ENCODE results near the gene KLHL12. TPM values are rescaled to one million over a fixed set of nuclear protein-coding genes. Genes with fewer than 3 reads are reported as not detected.

The KLHL12 gene
- total and polyA plus RNA-seq, 2 donors (not counting 3 experiments of a cell fraction or from before 2014, with no cell fraction given), result 22.8 to 23.0 TPM

GRCh38 chr1:202843081-202843480 is 84.0 kb downstream of the KLHL12 start:
- no TSS peak for BruUV-seq (replicated peaks)
- dilution Hi-C loops (cut with MboI; ENCODE audit: extremely low pct_ligation_motif_present, low sequenced_read_pairs) (no loop called here), intact Hi-C loops (cut with micrococcal nuclease) (no loop called here)
- Histone ChIP-seq H3K27me3 (ENCODE audit: control insufficient read depth in 2 of 2, insufficient read depth in 2 of 2, low read length in 2 of 2) (peaks cover 0 to 6% of the 10 kb centered on the region in 2 experiments), H3K27ac (ENCODE audit: insufficient read depth, low read depth, low read length) (no peak overlapping the region), H3K4me2 (ENCODE audit: insufficient read depth, low read length) (no peak overlapping the region), H3K4me3 (replicated peaks in 1 of 3; ENCODE audit: insufficient read depth in 1 of 3, low read depth in 1 of 3, low read length in 3 of 3) (no peak overlapping the region), H3K9me3 (replicated peaks; ENCODE audit: control insufficient read depth, insufficient read depth, low read length) (no peaks in the 10 kb centered on the region), H3K79me2 (ENCODE audit: control insufficient read depth, insufficient read depth, low read length) (no peaks in the 10 kb centered on the region), H3K4me1 (ENCODE audit: control insufficient read depth, extremely low read depth, insufficient read depth, low read length) (no peaks in the 10 kb centered on the region), H3K9ac (replicated peaks; ENCODE audit: extremely low read depth, insufficient read depth, low read length) (no peak overlapping the region), H2AFZ (ENCODE audit: low read depth, low read length) (no peak overlapping the region), H3K36me3 (ENCODE audit: control insufficient read depth in 2 of 2, extremely low read depth in 1 of 2, insufficient read depth in 2 of 2, low read length in 2 of 2) (no peaks in the 10 kb centered on the region), H3K9me1 (replicated peaks; ENCODE audit: control insufficient read depth, extremely low read depth, insufficient read depth, low read length) (no peaks in the 10 kb centered on the region), H4K20me1 (replicated peaks; ENCODE audit: control insufficient read depth, extremely low read depth, insufficient read depth, low read length) (no peaks in the 10 kb centered on the region)
- TF ChIP-seq, protein P1, sequence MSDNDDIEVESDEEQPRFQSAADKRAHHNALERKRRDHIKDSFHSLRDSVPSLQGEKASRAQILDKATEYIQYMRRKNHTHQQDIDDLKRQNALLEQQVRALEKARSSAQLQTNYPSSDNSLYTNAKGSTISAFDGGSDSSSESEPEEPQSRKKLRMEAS (IDR thresholded peaks at IDR 0.05; ENCODE audit: insufficient read depth, insufficient read length), result no peak
- no peak for TF ChIP-seq POLR2A (IDR thresholded peaks at IDR 0.05; ENCODE audit: low read depth, low read length)
- ChIA-PET CTCF (interaction anchor here (1.1 to 1.4 kb wide), 2 partner anchors 11 to 18 kb away, joined by 3 to 4 read pairs; no protein-coding TSS in a partner anchor), POLR2A (interaction anchor here (0.6 kb wide), 1 partner anchor 110 kb away, joined by 5 read pairs; no protein-coding TSS in a partner anchor)
- FAIRE-seq (no peak), DNase-seq (ENCODE audit: low read depth, low spot score) (no peak)

Small RNAs within 50 kb of the gene (small RNA-seq; reads per million reads assigned to genes)
- not detected for gene RF00019 (ENCODE audit: insufficient read depth, insufficient read length, low read depth, low replicate concordance)

Other genes starting within 250 kb of the KLHL12 start
- gene SYT2, start 216.8 kb downstream of the KLHL12 start, total RNA-seq, result not detected in 2 replicates
- gene SYT2, start 216.8 kb downstream of the KLHL12 start, polyA plus RNA-seq, result not detected in 2 replicates
- gene KDM5B, start 118.8 kb downstream of the KLHL12 start, total RNA-seq, result 65.5 and 69.8 TPM in 2 replicates
- 25.2 and 25.9 TPM in 2 replicates for gene KDM5B, start 118.8 kb downstream of the KLHL12 start, polyA plus RNA-seq
- 1.5 and 1.7 TPM in 2 replicates for gene PCAT6, start 116.3 kb downstream of the KLHL12 start, total RNA-seq
- gene PCAT6, start 116.3 kb downstream of the KLHL12 start, polyA plus RNA-seq, result 2.4 and 2.9 TPM in 2 replicates
- 13.1 and 15.8 TPM in 2 replicates for gene RABIF, start 38.1 kb downstream of the KLHL12 start, total RNA-seq
- gene RABIF, start 38.1 kb downstream of the KLHL12 start, polyA plus RNA-seq, result 15.4 and 17.1 TPM in 2 replicates
- gene ADIPOR1, start 31.1 kb upstream of the KLHL12 start, total RNA-seq, result 66.9 and 67.2 TPM in 2 replicates
- gene ADIPOR1, start 31.1 kb upstream of the KLHL12 start, polyA plus RNA-seq, result 122 and 135 TPM in 2 replicates
- 28.8 and 32.2 TPM in 2 replicates for gene CYB5R1, start 40.0 kb upstream of the KLHL12 start, total RNA-seq
- 28.0 and 29.0 TPM in 2 replicates for gene CYB5R1, start 40.0 kb upstream of the KLHL12 start, polyA plus RNA-seq
- 59.4 and 65.5 TPM in 2 replicates for gene TMEM183A, start 80.1 kb upstream of the KLHL12 start, total RNA-seq
- 92.1 and 110 TPM in 2 replicates for gene TMEM183A, start 80.1 kb upstream of the KLHL12 start, polyA plus RNA-seq
- 0.16 and 0.22 TPM in 2 replicates for gene PPFIA4, start 99.3 kb upstream of the KLHL12 start, total RNA-seq
- gene PPFIA4, start 99.3 kb upstream of the KLHL12 start, polyA plus RNA-seq, result 0.13 and 0.17 TPM in 2 replicates
- gene MYOG, start 158.8 kb upstream of the KLHL12 start, total RNA-seq, result not detected in 2 replicates
- gene MYOG, start 158.8 kb upstream of the KLHL12 start, polyA plus RNA-seq, result not detected in 2 replicates
- not detected in 2 replicates for gene ADORA1, start 200.5 kb upstream of the KLHL12 start, total RNA-seq
- 0.08 and 0.15 TPM in 2 replicates for gene ADORA1, start 200.5 kb upstream of the KLHL12 start, polyA plus RNA-seq
- gene MYBPH, start 248.6 kb upstream of the KLHL12 start, total RNA-seq, result not detected in 2 replicates
- not detected in 2 replicates for gene MYBPH, start 248.6 kb upstream of the KLHL12 start, polyA plus RNA-seq

Data from endothelial cell of umbilical vein (primary cell).